H9 (cell line): ENCODE results near the gene SBK3. TPM values are rescaled to one million over a fixed set of nuclear protein-coding genes. Genes with fewer than 3 reads are reported as not detected.
A peak's percentile ranks its signal among the peaks of the same experiment; 100 is the strongest.

Experiments used
- DNase-seq: peaks from one replicate; pipeline ENCODE4 v3.0.0-alpha.2; 2017
- H2AFZ ChIP-seq: one replicate; pipeline ENCODE4 v1.6.1; 2013; ENCODE audit warnings: mild to moderate bottlenecking, low read length, control low read depth, moderate library complexity
- H2AK5ac ChIP-seq: 2 replicates; pipeline ENCODE4 v1.6.1; 2013; ENCODE audit warnings: low read length, control low read depth, mixed read lengths; ENCODE audit not compliant: insufficient read length
- H2BK120ac ChIP-seq: one replicate; pipeline ENCODE4 v1.6.1; 2013; ENCODE audit warnings: low read depth, mild to moderate bottlenecking, low read length, control low read depth, inconsistent platforms; ENCODE audit not compliant: poor library complexity, severe bottlenecking
- H2BK12ac ChIP-seq: 2 replicates; pipeline ENCODE4 v1.6.1; 2013; ENCODE audit warnings: low read length, control low read depth, mixed read lengths, low read depth; ENCODE audit not compliant: insufficient read length
- H2BK15ac ChIP-seq: 2 replicates; pipeline ENCODE4 v1.6.1; 2013; ENCODE audit warnings: low read depth, low read length, control low read depth
- H2BK20ac ChIP-seq: one replicate; pipeline ENCODE4 v1.6.1; 2013; ENCODE audit warnings: low read depth, mild to moderate bottlenecking, low read length, control low read depth, inconsistent platforms; ENCODE audit not compliant: poor library complexity, severe bottlenecking
- H2BK5ac ChIP-seq: 2 replicates; pipeline ENCODE4 v1.6.1; 2013; ENCODE audit warnings: low read length, control low read depth, mixed read lengths; ENCODE audit not compliant: insufficient read length
- H3K14ac ChIP-seq: 2 replicates; pipeline ENCODE4 v1.6.1; 2013; ENCODE audit warnings: low read length, control low read depth; ENCODE audit not compliant: insufficient read depth
- H3K18ac ChIP-seq: 2 replicates; pipeline ENCODE4 v1.6.1; 2013; ENCODE audit warnings: low read depth, mild to moderate bottlenecking, mixed read lengths, low read length, control low read depth; ENCODE audit not compliant: insufficient read length
- H3K23ac ChIP-seq: 2 replicates; pipeline ENCODE4 v1.6.1; 2013; ENCODE audit warnings: low read length, control low read depth, mixed read lengths, low read depth; ENCODE audit not compliant: insufficient read length
- H3K23me2 ChIP-seq: 2 replicates; pipeline ENCODE4 v1.6.1; 2013; ENCODE audit warnings: low read depth, mild to moderate bottlenecking, mixed read lengths, low read length, control low read depth; ENCODE audit not compliant: insufficient read length, poor library complexity, severe bottlenecking
- H3K27ac ChIP-seq: 2 replicates; pipeline ENCODE4 v1.5.1; 2013; ENCODE audit warnings: low read length, control low read depth, mixed read lengths, low read depth; ENCODE audit not compliant: insufficient read length
- H3K27me3 ChIP-seq: 2 replicates; pipeline ENCODE4 v1.6.1; 2013; ENCODE audit warnings: low read length, control low read depth, inconsistent platforms; ENCODE audit not compliant: insufficient read depth
- H3K4ac ChIP-seq: 2 replicates; pipeline ENCODE4 v1.6.1; 2013; ENCODE audit warnings: low read depth, mild to moderate bottlenecking, control low read depth, inconsistent platforms, low read length, moderate library complexity
- H3K4me1 ChIP-seq: 2 replicates; pipeline ENCODE4 v1.6.1; 2013; ENCODE audit warnings: low read length, control low read depth, inconsistent platforms; ENCODE audit not compliant: insufficient read depth
- H3K4me2 ChIP-seq: 2 replicates; pipeline ENCODE4 v1.6.1; 2013; ENCODE audit warnings: low read length, control low read depth, mixed read lengths; ENCODE audit not compliant: insufficient read length, insufficient read depth
- H3K56ac ChIP-seq: 2 replicates; pipeline ENCODE4 v1.6.1; 2013; ENCODE audit warnings: low read depth, mild to moderate bottlenecking, mixed read lengths, low read length, control low read depth; ENCODE audit not compliant: insufficient read length
- H3K79me1 ChIP-seq: 2 replicates; pipeline ENCODE4 v1.6.1; 2013; ENCODE audit warnings: low read depth, mild to moderate bottlenecking, moderate library complexity, low read length, control low read depth, inconsistent platforms; ENCODE audit not compliant: insufficient read depth, poor library complexity, severe bottlenecking
- H3K79me2 ChIP-seq: 2 replicates; pipeline ENCODE4 v1.6.1; 2013; ENCODE audit warnings: low read length, control low read depth, inconsistent platforms; ENCODE audit not compliant: insufficient read depth
- H3K9ac ChIP-seq: 2 replicates; pipeline ENCODE4 v1.6.1; 2013; ENCODE audit warnings: low read length, control low read depth, mixed read lengths; ENCODE audit not compliant: insufficient read length; ENCODE audit errors: extremely low read depth
- H3K9me3 ChIP-seq: one replicate; pipeline ENCODE4 v1.6.1; 2013; ENCODE audit warnings: low read depth, low read length, inconsistent platforms; ENCODE audit not compliant: control insufficient read depth
- H3T11ph ChIP-seq: one replicate; pipeline ENCODE4 v1.6.1; 2013; ENCODE audit warnings: mild to moderate bottlenecking, low read length, control low read depth, inconsistent platforms
- H4K20me1 ChIP-seq: one replicate; pipeline ENCODE4 v1.6.1; 2013; ENCODE audit not compliant: control insufficient read depth, insufficient read length, insufficient read depth
- H4K5ac ChIP-seq: 2 replicates; pipeline ENCODE4 v1.6.1; 2013; ENCODE audit warnings: low read depth, mild to moderate bottlenecking, mixed read lengths, low read length, control low read depth; ENCODE audit not compliant: insufficient read length
- H4K8ac ChIP-seq: replicated peaks from 2 replicates; pipeline ENCODE4 v1.6.1; 2013; ENCODE audit warnings: low read length, control low read depth, mixed read lengths, low read depth; ENCODE audit not compliant: insufficient read length
- H4K91ac ChIP-seq: 2 replicates; pipeline ENCODE4 v1.6.1; 2013; ENCODE audit warnings: low read depth, mild to moderate bottlenecking, moderate library complexity, mixed read lengths, low read length, control low read depth; ENCODE audit not compliant: insufficient read length
- H3K27ac Mint-ChIP-seq, 3 experiments: 2 replicates in 2 of 3; 3 replicates in 1 of 3; pipeline ENCODE4 v1.8.0; 2020 to 2021; ENCODE audit warnings: mixed read lengths in 3 of 3, mild to moderate bottlenecking in 1 of 3, moderate library complexity in 1 of 3
- H3K27me3 Mint-ChIP-seq: 2 replicates; pipeline ENCODE4 v1.8.0; 2021; ENCODE audit warnings: low read depth, mild to moderate bottlenecking, moderate library complexity, mixed read lengths
- H3K36me3 Mint-ChIP-seq, 3 experiments: 2 replicates in 2 of 3; 3 replicates in 1 of 3; pipeline ENCODE4 v1.8.0; 2020 to 2021; ENCODE audit warnings: low read depth in 3 of 3, mixed read lengths in 3 of 3; ENCODE audit not compliant: insufficient read depth in 1 of 3
- H3K4me1 Mint-ChIP-seq, 2 experiments: 2 replicates each; pipeline ENCODE4 v1.8.0; 2020; ENCODE audit warnings: mixed read lengths in 2 of 2
- H3K4me3 Mint-ChIP-seq, 2 experiments: 2 replicates in 1 of 2; 3 replicates in 1 of 2; pipeline ENCODE4 v1.8.0; 2020 to 2021; ENCODE audit warnings: mild to moderate bottlenecking in 2 of 2, mixed read lengths in 2 of 2, moderate library complexity in 1 of 2
- H3K9me3 Mint-ChIP-seq, 2 experiments: 2 replicates in 1 of 2; 3 replicates in 1 of 2; pipeline ENCODE4 v1.8.0; 2020; ENCODE audit warnings: mild to moderate bottlenecking in 2 of 2, mixed read lengths in 2 of 2, moderate library complexity in 1 of 2
- WGBS: extraction: QIAGEN DNeasy Blood & Tissue Kit; methylation state at CpG from one replicate; pipeline ENCODE4 v1.1.7; 2013; ENCODE audit warnings: missing lambda C conversion rate, low lambda C conversion rate, mixed read lengths; ENCODE audit not compliant: insufficient read length; ENCODE audit errors: extremely low coverage; 5-methylcytosine and 5-hydroxymethylcytosine counted together
- total RNA-seq: library from RNA; stranded (reverse); gene quantifications from 2 replicates; pipeline ENCODE4 v1.2.1, GENCODE V29; 2021
- TF ChIP-seq, protein P1 (sequence below): fragments of 200-600 bp; sonication (generic); conservative IDR thresholded peaks from 3 replicates; pipeline ENCODE4 v1.8.0; 2021; ENCODE audit warnings: antibody characterized with exemption, mild to moderate bottlenecking

Gene SBK3
- total RNA-seq, 1 experiment from 2014 or later = 0.70 TPM

DNA sequence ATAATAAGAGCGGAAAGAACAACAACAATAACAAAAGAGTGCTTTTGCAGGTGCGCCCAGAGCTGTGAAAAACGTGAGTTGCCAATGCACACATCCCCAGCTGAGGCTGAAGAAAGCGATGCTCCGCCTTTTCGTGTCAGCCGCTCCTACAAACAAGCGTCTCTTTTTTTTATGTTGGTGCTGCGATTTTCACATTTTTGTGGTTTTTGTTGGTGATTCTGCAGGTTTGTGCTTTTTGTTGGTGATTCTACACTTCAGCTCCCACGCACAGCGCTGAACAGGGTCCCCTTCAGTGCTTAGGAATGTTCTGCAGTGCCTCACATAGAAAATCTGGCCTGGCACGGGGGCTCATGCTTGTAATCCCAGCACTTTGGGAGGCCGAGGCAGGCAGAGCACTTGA is 7.3 kb upstream of the SBK3 start:
- H3K4me1 Mint-ChIP-seq = peaks cover 33 to 52% of the 10 kb centered on the region in 2 experiments
- H3K27ac ChIP-seq = no peak overlapping the region
- peak overlapping the region in 1 of 2 experiments; percentile 33; a peak in 1 of 5 replicates for H3K4me3 Mint-ChIP-seq
- WGBS = no CpG with 5 or more reads among the region's 13 CpGs
- no peaks in the 10 kb centered on the region; a peak in 1 of 5 replicates for H3K9me3 Mint-ChIP-seq
- H2AK5ac ChIP-seq = no peak overlapping the region
- no peak overlapping the region for H2BK20ac ChIP-seq
- H3K27ac Mint-ChIP-seq = no peak overlapping the region
- no peaks in the 10 kb centered on the region for H3K27me3 ChIP-seq
- H4K8ac ChIP-seq = no peak overlapping the region
- H2AFZ ChIP-seq = peak overlapping the region; percentile 60
- H3K23me2 ChIP-seq = peaks cover 7% of the 10 kb centered on the region
- no peak for DNase-seq
- H3K23ac ChIP-seq = no peak overlapping the region
- no peak overlapping the region for H4K5ac ChIP-seq
- H3K18ac ChIP-seq = no peak overlapping the region
- TF ChIP-seq, protein P1, sequence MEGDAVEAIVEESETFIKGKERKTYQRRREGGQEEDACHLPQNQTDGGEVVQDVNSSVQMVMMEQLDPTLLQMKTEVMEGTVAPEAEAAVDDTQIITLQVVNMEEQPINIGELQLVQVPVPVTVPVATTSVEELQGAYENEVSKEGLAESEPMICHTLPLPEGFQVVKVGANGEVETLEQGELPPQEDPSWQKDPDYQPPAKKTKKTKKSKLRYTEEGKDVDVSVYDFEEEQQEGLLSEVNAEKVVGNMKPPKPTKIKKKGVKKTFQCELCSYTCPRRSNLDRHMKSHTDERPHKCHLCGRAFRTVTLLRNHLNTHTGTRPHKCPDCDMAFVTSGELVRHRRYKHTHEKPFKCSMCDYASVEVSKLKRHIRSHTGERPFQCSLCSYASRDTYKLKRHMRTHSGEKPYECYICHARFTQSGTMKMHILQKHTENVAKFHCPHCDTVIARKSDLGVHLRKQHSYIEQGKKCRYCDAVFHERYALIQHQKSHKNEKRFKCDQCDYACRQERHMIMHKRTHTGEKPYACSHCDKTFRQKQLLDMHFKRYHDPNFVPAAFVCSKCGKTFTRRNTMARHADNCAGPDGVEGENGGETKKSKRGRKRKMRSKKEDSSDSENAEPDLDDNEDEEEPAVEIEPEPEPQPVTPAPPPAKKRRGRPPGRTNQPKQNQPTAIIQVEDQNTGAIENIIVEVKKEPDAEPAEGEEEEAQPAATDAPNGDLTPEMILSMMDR = no peak
- H3K9me3 ChIP-seq = no peaks in the 10 kb centered on the region
- H2BK120ac ChIP-seq = no peak overlapping the region
- H3K4me1 ChIP-seq = peaks cover 8% of the 10 kb centered on the region; the same call in 1 of the 2 replicates
- no peaks in the 10 kb centered on the region for H4K20me1 ChIP-seq
- no peak overlapping the region for H4K91ac ChIP-seq
- H2BK15ac ChIP-seq = no peak overlapping the region
- no peak overlapping the region for H3K9ac ChIP-seq
- no peak overlapping the region for H3T11ph ChIP-seq
- H2BK12ac ChIP-seq = no peak overlapping the region
- H3K79me1 ChIP-seq = no peaks in the 10 kb centered on the region
- no peaks in the 10 kb centered on the region for H3K79me2 ChIP-seq
- no peak overlapping the region for H2BK5ac ChIP-seq
- H3K4ac ChIP-seq = no peak overlapping the region
- no peak overlapping the region for H3K4me2 ChIP-seq
- peaks cover 2% of the 10 kb centered on the region for H3K27me3 Mint-ChIP-seq
- no peak overlapping the region for H3K56ac ChIP-seq
- no peak overlapping the region for H3K14ac ChIP-seq
- no peaks in the 10 kb centered on the region for H3K36me3 Mint-ChIP-seq
